Measurements from ENCODE around the gene BCOR.

The BCOR gene

DNA sequence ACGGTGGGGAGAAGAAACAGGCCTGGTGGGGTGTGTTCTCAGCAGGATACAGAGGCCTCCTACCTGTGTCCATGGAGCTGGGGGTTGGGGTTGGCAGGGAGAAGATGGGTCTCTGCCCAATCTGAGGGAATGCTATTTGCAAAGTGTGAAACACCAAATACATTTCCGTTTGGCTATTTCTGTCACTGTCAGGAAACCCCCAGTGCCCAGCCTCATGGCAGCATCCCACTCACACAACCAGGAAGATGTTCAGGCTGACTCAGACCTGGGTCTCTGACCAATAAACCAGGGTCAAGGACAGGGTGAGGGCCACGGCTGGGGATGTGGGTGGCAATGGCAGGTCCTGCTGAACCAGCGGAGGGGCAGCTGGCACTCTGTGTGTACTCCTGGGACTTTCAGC, 41.3 kb downstream of the BCOR start:
- Mint-ChIP-seq H3K9me3 (ENCODE audit: low read depth) (no peaks in the 10 kb centered on the region), H3K4me3 (no peak overlapping the region), H3K27ac (no peak overlapping the region), H3K36me3 (peaks cover 14% of the 10 kb centered on the region), H3K27me3 (no peaks in the 10 kb centered on the region), H3K4me1 (ENCODE audit: low read depth) (peaks cover 12% of the 10 kb centered on the region)

- peaks cover 20% of the 10 kb centered on the region for H3K36me3 Mint-ChIP-seq
- no peak overlapping the region for H3K27ac Mint-ChIP-seq
- no peaks in the 10 kb centered on the region for H3K9me3 Mint-ChIP-seq (ENCODE audit: low read depth)
- no peak overlapping the region for H3K4me3 Mint-ChIP-seq
- H3K27me3 Mint-ChIP-seq, result no peaks in the 10 kb centered on the region
- H3K4me1 Mint-ChIP-seq (ENCODE audit: low read depth), result peaks cover 5% of the 10 kb centered on the region
These were observed 42.3 kb downstream of the BCOR start for GRCh38 chrX:40055495-40055894.

DNA sequence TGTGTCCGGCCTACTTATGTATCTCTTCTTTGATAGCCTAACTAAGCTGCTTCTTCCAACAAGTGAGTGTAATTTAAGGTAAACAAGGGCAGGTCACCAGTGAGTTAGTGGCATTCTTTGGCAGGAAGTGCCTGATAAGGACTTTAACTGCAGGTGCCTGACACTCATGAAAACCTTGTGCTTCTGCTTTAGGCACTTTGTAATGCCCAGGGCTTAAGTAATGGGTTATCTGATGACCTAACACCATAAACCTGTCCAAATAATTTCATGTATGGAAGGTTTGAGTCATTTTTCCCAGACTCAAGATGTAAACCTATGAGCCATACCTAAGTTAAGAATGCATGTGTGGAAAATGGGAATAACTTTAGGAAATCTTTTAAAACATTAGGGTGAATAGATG, 43.0 kb downstream of the BCOR start:
- no peaks in the 10 kb centered on the region for H3K27me3 Mint-ChIP-seq
- no peaks in the 10 kb centered on the region for H3K9me3 Mint-ChIP-seq (ENCODE audit: low read depth)
- H3K4me3 Mint-ChIP-seq, result no peak overlapping the region
- peaks cover 24% of the 10 kb centered on the region for H3K36me3 Mint-ChIP-seq
- H3K27ac Mint-ChIP-seq, result no peak overlapping the region
- H3K4me1 Mint-ChIP-seq (ENCODE audit: low read depth), result peaks cover 4% of the 10 kb centered on the region

- H3K9me3 Mint-ChIP-seq (ENCODE audit: low read depth), result no peaks in the 10 kb centered on the region
- H3K4me1 Mint-ChIP-seq (ENCODE audit: low read depth), result peaks cover 4% of the 10 kb centered on the region
- no peak overlapping the region for H3K27ac Mint-ChIP-seq
- peaks cover 32% of the 10 kb centered on the region for H3K36me3 Mint-ChIP-seq
- no peaks in the 10 kb centered on the region for H3K27me3 Mint-ChIP-seq
- H3K4me3 Mint-ChIP-seq, result no peak overlapping the region
These were observed 47.2 kb downstream of the BCOR start for GRCh38 chrX:40050532-40050931.

DNA sequence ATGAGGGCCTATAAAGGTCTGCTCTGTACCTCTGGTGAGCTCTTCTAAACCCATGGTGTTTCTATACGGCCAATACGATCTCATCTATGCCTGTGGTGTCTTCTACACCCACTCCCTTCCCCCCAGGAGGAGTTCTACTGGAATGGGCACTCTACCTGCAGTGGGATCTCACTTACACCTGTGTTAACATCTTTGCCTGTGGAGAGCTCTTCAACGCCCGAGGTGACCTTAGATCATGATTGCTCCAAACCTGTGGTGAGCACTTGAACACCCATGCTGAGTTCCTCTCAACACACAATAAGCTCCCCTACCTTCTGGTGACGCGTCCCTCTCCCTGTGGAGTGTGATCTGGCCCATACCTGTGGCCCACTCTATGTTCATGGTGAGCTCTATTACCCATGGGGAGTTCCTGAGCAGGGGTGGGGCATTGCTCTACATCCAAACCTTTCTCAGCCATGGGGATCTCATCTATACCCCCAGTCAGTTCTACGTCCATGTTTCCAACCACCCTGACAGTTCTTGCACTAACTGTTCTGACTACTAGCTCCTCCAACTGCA, 48.6 kb downstream of the BCOR start:
- Mint-ChIP-seq H3K4me3 (no peak overlapping the region), H3K27ac (no peak overlapping the region), H3K9me3 (ENCODE audit: low read depth) (no peaks in the 10 kb centered on the region), H3K4me1 (ENCODE audit: low read depth) (no peaks in the 10 kb centered on the region), H3K36me3 (peaks cover 30% of the 10 kb centered on the region), H3K27me3 (no peaks in the 10 kb centered on the region)

- Mint-ChIP-seq H3K9me3 (ENCODE audit: low read depth) (no peaks in the 10 kb centered on the region), H3K36me3 (peaks cover 22% of the 10 kb centered on the region), H3K27me3 (no peaks in the 10 kb centered on the region), H3K27ac (no peak overlapping the region), H3K4me1 (ENCODE audit: low read depth) (no peaks in the 10 kb centered on the region), H3K4me3 (no peak overlapping the region)
These were observed 50.3 kb downstream of the BCOR start for GRCh38 chrX:40047485-40047884.

DNA sequence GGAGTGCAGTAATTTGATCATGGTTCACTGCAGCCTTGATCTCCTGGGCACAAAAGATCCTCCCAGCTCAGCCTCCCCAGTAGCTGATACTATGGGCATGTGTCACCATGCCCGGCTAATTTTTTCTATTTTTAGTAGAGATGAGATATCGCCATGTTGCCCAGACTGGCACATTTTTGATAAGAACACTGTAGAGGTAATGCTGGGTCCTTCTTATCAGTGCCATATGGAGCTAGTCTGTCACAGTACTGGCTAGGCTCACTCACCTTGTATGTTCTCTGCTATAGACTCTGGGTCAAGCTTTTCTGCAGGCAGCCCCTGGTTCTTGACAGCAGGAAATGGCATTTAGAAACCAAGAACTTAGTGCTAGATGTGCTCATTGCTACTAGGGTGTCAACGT, 53.9 kb downstream of the BCOR start:
- H3K27me3 Mint-ChIP-seq, result no peaks in the 10 kb centered on the region
- H3K4me1 Mint-ChIP-seq (ENCODE audit: low read depth), result peaks cover 18% of the 10 kb centered on the region
- no peak overlapping the region for H3K27ac Mint-ChIP-seq
- H3K9me3 Mint-ChIP-seq (ENCODE audit: low read depth), result no peaks in the 10 kb centered on the region
- H3K4me3 Mint-ChIP-seq, result no peak overlapping the region
- H3K36me3 Mint-ChIP-seq, result peaks cover 4% of the 10 kb centered on the region

- Mint-ChIP-seq H3K9me3 (ENCODE audit: low read depth) (no peaks in the 10 kb centered on the region), H3K36me3 (peaks cover 2% of the 10 kb centered on the region), H3K27ac (no peak overlapping the region), H3K4me3 (no peak overlapping the region), H3K4me1 (ENCODE audit: low read depth) (peaks cover 18% of the 10 kb centered on the region), H3K27me3 (no peaks in the 10 kb centered on the region)
These were observed 55.8 kb downstream of the BCOR start for GRCh38 chrX:40041915-40042314.

DNA sequence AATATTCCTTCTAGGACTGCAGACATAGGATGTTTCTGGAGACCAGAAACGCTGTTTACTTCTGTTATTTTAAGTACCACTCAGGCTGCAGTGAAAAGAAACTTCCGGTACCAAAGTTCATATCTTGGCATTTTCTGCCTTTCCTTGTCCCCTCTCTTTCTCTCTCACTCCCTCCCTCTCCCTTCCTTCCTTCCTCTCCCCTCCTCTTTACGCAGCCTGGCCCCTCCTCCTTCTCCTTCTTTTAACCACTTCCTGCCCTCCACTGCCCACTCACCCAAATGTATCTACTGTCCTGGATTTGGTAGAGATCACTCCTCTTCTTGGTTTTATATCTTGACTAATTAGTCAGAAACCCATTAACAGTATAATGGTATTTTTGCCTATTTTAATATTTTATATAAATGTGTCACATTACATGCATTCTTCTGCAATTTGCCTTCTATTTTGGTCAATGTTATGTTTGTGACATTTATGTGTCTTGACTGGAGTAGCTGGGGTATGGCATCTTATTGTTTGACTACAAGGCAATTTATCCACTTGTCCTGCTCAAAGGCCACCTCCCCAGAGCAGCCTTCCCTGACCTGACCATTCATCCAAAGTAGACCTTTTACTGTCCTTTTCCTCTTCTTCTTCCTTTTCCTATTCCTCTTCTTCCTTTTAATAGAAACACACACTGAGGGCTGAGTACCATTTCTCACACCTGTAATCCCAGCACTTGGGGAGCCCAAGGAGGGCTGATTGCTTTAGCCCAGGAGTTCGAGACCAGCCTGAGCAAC, 56.9 kb downstream of the BCOR start:
- Mint-ChIP-seq H3K4me1 (ENCODE audit: low read depth) (peaks cover 18% of the 10 kb centered on the region), H3K27ac (no peak overlapping the region)

GRCh38 chrX:40039887-40040286, 57.9 kb downstream of the BCOR start:
- Mint-ChIP-seq H3K36me3 (peaks cover 2% of the 10 kb centered on the region), H3K27ac (no peak overlapping the region), H3K4me1 (ENCODE audit: low read depth) (peaks cover 18% of the 10 kb centered on the region), H3K9me3 (ENCODE audit: low read depth) (no peaks in the 10 kb centered on the region), H3K27me3 (no peaks in the 10 kb centered on the region), H3K4me3 (no peak overlapping the region)

More for the DNA sequence above, 56.9 kb downstream of the BCOR start:
- Mint-ChIP-seq H3K36me3 (peaks cover 2% of the 10 kb centered on the region), H3K4me3 (no peak overlapping the region), H3K9me3 (ENCODE audit: low read depth) (no peaks in the 10 kb centered on the region), H3K27me3 (no peaks in the 10 kb centered on the region)

- Mint-ChIP-seq H3K27ac (no peak overlapping the region), H3K9me3 (ENCODE audit: low read depth) (no peaks in the 10 kb centered on the region), H3K4me3 (no peak overlapping the region)
These were observed 60.4 kb downstream of the BCOR start for GRCh38 chrX:40037367-40037766.

GRCh38 chrX:40035726-40036125, 62.0 kb downstream of the BCOR start:
- Mint-ChIP-seq H3K4me3 (no peak overlapping the region), H3K4me1 (ENCODE audit: low read depth) (peaks cover 5% of the 10 kb centered on the region), H3K9me3 (ENCODE audit: low read depth) (no peaks in the 10 kb centered on the region), H3K27ac (no peak overlapping the region), H3K36me3 (no peaks in the 10 kb centered on the region), H3K27me3 (no peaks in the 10 kb centered on the region)

More at GRCh38 chrX:40037367-40037766, 60.4 kb downstream of the BCOR start:
- peaks cover 18% of the 10 kb centered on the region for H3K4me1 Mint-ChIP-seq (ENCODE audit: low read depth)
- H3K27me3 Mint-ChIP-seq, result no peaks in the 10 kb centered on the region
- H3K36me3 Mint-ChIP-seq, result no peaks in the 10 kb centered on the region

GRCh38 chrX:40031911-40032310, 65.8 kb downstream of the BCOR start:
- Mint-ChIP-seq H3K27ac (no peak overlapping the region), H3K4me1 (ENCODE audit: low read depth) (no peaks in the 10 kb centered on the region), H3K27me3 (no peaks in the 10 kb centered on the region), H3K36me3 (no peaks in the 10 kb centered on the region), H3K9me3 (ENCODE audit: low read depth) (no peaks in the 10 kb centered on the region), H3K4me3 (no peak overlapping the region)

GRCh38 chrX:40030205-40030604, 67.6 kb downstream of the BCOR start:
- Mint-ChIP-seq H3K27ac (no peak overlapping the region), H3K36me3 (no peaks in the 10 kb centered on the region), H3K9me3 (ENCODE audit: low read depth) (no peaks in the 10 kb centered on the region), H3K4me1 (ENCODE audit: low read depth) (no peaks in the 10 kb centered on the region), H3K27me3 (no peaks in the 10 kb centered on the region), H3K4me3 (no peak overlapping the region)

GRCh38 chrX:40022421-40022820, 75.3 kb downstream of the BCOR start:
- H3K36me3 Mint-ChIP-seq, result no peaks in the 10 kb centered on the region
- no peaks in the 10 kb centered on the region for H3K27me3 Mint-ChIP-seq
- no peak overlapping the region for H3K4me3 Mint-ChIP-seq
- H3K9me3 Mint-ChIP-seq (ENCODE audit: low read depth), result no peaks in the 10 kb centered on the region
- peak overlapping the region; percentile 34 for H3K27ac Mint-ChIP-seq
- H3K4me1 Mint-ChIP-seq (ENCODE audit: low read depth), result peaks cover 13% of the 10 kb centered on the region

DNA sequence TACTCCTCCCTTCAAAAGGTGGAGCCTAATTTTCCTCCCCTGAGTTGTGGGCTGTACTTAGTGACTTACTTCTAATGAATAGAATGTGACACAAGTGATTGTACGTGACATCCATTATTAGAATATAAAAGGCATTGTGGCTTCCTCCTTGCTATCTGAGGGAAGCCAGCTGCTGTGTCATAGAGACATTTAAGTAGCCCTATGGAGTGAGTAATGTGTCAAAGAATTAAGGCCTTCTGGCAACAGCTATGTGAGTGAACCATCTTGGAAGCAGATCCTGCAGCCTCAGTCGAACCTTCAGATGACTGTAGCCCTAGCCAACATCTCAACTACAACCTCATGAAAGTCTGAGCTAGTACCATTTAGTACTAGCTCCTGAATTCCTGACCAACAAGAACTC, 76.1 kb downstream of the BCOR start:
- peaks cover 13% of the 10 kb centered on the region for H3K4me1 Mint-ChIP-seq (ENCODE audit: low read depth)
- no peaks in the 10 kb centered on the region for H3K27me3 Mint-ChIP-seq
- H3K36me3 Mint-ChIP-seq, result no peaks in the 10 kb centered on the region
- no peak overlapping the region for H3K27ac Mint-ChIP-seq
- H3K9me3 Mint-ChIP-seq (ENCODE audit: low read depth), result no peaks in the 10 kb centered on the region
- no peak overlapping the region for H3K4me3 Mint-ChIP-seq
